Vagina (tissue), 2 donors: ENCODE data around the gene CDK19.

Source experiments
- POLR2A ChIP-seq, 2 donors: fragments of 450-650 bp; IDR thresholded peaks; one replicate each; pipeline ENCODE4 v1.6.1; 2017; ENCODE audit warnings: antibody characterized with exemption in 2 of 2, mild to moderate bottlenecking in 2 of 2, moderate library complexity in 2 of 2
- TF ChIP-seq, protein P1 (sequence below), 3 experiments: fragments of 450-650 bp in 2 of 3; fragments of 200-600 bp in 1 of 3; sonication (generic) in 1 of 3; IDR thresholded peaks; one replicate each; pipeline ENCODE4 v1.5.1; 2017 to 2019; ENCODE audit warnings: antibody characterized with exemption in 3 of 3, mild to moderate bottlenecking in 2 of 3, moderate library complexity in 2 of 3

GRCh38 chr6:110831405-110831804 is 16.1 kb upstream of the CDK19 start:
- TF ChIP-seq, protein P1, sequence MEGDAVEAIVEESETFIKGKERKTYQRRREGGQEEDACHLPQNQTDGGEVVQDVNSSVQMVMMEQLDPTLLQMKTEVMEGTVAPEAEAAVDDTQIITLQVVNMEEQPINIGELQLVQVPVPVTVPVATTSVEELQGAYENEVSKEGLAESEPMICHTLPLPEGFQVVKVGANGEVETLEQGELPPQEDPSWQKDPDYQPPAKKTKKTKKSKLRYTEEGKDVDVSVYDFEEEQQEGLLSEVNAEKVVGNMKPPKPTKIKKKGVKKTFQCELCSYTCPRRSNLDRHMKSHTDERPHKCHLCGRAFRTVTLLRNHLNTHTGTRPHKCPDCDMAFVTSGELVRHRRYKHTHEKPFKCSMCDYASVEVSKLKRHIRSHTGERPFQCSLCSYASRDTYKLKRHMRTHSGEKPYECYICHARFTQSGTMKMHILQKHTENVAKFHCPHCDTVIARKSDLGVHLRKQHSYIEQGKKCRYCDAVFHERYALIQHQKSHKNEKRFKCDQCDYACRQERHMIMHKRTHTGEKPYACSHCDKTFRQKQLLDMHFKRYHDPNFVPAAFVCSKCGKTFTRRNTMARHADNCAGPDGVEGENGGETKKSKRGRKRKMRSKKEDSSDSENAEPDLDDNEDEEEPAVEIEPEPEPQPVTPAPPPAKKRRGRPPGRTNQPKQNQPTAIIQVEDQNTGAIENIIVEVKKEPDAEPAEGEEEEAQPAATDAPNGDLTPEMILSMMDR (IDR thresholded peaks at IDR 0.05): no peak
- no peak for TF ChIP-seq POLR2A (IDR thresholded peaks at IDR 0.05)
